CD4-positive, alpha-beta T cell treated with Interleukin-10 for 1 hour (primary cell): ENCODE measurements around the gene ADAMTS17.

Experiments used
- DNase-seq: peaks from one replicate; pipeline ENCODE4 v3.0.0-alpha.2; 2020

ADAMTS17 gene

GRCh38 chr15:100275641-100276040 lies 66.1 kb downstream of the ADAMTS17 start:
- no peak for DNase-seq

DNA sequence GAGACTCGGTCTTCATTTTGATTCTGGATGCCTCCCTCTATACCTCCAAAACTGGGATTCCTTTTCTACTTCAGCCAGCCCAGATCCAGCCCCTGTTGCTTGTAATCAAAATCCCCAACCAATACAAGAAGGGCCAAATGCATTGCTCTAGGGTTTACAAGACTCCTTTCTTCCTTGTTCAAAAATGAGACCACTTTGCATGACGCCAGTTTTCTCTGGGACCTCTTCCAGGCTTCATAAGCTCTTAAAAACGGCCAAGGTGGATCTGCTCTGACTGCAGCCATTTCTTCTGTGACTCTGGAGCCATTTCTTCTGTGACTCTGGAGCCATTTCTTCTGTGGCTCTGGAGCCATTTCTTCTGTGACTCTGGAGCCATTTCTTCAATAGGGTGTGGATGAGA lies 71.9 kb downstream of the ADAMTS17 start:
- no peak for DNase-seq

GRCh38 chr15:100266166-100266565 lies 75.6 kb downstream of the ADAMTS17 start:
- no peak for DNase-seq

GRCh38 chr15:100265641-100266035 lies 76.1 kb downstream of the ADAMTS17 start:
- no peak for DNase-seq

DNA sequence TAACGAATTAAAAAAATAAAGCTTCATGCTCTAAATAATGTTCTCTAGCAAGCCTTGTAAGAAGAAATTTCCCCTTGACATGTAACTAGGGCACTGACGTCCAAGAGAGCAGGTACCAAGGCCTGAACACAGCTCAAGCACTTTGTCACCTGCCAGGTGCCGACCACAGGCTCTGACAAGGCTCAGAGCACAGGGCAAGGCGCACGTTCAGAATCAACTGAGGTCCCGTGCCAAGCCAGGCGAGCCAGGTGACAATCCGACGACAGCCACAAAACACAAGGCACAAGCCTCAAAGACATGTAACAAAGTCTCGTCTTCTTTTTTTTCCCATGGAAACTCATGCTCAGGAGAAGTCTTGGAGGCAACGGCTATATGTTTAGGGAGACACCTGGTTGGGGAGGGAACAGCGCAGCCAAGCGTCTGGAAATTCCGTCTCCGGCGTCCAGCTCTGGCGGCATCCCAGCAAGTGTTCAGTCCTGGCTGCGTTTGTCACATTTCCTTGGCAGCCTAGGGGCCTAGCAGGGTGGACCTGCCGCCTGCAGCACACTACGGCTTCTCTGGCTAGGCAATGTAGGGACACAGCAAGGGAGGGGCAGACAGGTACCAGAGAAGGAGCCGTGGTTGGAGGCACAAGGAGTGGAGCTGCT lies 76.7 kb downstream of the ADAMTS17 start:
- DNase-seq = no peak

GRCh38 chr15:100263721-100264455 lies 77.9 kb downstream of the ADAMTS17 start:
- no peak for DNase-seq

DNA sequence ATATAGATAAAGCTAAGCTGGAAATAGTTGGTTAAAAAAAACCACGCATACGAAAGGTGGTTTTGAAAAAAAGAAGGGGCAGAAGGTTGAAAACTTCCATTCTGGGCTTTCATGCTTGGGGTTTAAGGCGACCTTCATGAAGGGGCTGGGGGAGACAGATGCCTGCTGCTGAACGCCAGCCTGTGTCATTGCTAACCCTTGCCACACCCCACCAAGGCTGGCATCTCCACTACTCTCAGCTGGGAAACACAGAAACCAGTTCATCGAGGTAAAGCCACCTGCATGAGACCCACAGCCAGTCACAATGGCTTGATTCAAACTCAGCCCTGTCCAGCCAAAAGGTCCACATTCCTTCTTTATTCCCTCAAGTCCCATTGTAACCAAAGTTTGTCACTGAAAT lies 78.7 kb downstream of the ADAMTS17 start:
- no peak for DNase-seq

DNA sequence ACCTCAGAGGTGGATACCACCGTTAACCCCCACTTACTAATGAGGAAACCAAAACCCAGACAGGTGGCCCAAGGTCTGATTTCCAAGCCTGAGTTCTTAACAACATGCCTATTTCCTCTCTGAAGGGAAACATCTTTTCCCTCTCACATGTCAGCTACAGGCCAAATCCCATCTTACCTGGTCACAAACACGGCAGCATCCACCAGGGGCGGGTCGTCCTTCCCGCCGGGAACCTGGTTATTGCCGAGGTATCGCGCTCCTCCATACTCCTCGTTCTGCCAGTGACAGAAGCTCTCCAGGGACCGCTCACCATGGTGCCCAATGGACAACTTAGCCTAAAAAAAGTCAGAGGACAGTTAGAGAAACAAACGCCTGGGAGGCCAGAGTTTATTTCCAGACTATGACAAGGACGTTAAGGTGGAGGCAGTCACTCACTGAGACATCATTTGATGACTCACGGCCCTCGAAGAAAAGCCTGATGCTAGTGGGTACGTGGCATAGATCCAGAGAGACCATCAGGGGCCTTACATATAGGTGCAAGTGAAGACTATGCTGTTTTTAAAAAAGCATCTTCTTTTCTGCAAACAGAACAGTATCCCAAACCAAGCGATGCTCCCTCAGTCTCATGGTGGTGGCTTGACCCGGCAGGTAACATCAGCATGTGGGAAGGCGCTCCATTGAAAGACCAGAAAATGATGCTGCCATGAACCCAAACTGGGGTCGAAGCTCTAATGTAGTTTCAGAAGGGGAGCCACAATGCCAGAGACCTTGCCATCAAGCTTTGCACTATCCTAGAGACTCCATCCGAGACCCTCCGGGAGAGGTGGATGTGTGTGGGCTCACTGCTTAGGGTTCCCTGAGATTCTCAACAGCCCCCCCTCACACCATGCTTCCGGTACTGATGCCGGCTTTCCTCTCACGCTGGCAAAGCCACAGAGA lies 80.2 kb downstream of the ADAMTS17 start:
- no peak for DNase-seq

- no peak for DNase-seq
Observed at GRCh38 chr15:100259266-100259665, 82.5 kb downstream of the ADAMTS17 start.

DNA sequence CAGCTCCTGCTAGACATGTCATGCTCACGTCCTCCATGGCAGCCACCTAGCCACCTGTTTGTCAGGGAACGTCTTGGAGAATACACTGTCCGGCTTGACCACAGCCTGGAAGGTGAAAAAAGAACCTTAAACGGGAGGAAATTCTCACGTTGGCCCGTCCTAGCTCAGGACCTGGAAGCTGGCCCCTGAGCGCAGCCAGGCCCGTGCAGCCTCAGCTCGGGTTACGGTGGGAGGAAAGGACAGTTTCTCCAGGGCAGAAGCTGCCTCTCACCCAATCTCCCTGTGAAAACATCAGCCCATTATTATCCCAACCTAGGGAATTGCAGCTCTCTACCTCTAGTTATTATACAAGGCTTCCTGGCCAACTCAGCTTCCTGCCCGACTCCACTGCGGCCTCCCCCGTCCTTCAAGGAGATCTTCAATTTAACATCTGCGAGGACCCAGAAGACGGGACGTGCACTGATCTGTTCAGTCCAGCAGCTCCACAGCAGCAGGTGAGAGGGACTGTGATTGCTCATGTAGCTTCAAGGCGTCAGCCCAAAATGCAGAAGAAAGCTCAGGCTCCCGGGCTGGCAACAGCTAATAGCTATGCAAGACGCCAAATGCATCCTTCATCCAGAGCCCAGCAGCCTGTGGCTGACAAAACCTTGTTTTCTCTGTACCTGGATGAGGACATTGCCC lies 84.7 kb downstream of the ADAMTS17 start:
- no peak for DNase-seq

GRCh38 chr15:100256101-100256969 lies 85.4 kb downstream of the ADAMTS17 start:
- DNase-seq = no peak

- no peak for DNase-seq
Observed at GRCh38 chr15:100255644-100256043, 86.1 kb downstream of the ADAMTS17 start.

GRCh38 chr15:100254691-100255090 lies 87.1 kb downstream of the ADAMTS17 start:
- no peak for DNase-seq

DNA sequence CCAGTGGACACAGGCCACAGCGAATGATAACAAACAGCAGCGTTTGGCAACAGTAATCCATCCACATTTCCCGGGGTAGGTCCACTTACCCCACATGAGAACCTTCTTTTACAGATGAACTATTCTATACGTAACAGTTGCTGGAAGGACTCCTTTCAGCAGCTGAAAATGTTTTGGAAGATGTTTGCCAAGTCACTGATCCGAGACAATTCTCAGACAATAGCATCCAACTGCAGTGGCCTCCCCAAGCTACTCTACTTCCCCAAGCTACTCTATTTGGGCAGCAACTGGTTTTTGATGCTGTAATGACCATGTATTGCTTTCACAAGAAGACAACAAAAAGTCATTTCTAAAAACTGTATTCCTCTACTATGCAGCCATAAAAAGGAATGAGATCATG lies 87.5 kb downstream of the ADAMTS17 start:
- DNase-seq = no peak

- no peak for DNase-seq
Observed at GRCh38 chr15:100253640-100254039, 88.1 kb downstream of the ADAMTS17 start.

GRCh38 chr15:100252779-100253417 lies 88.9 kb downstream of the ADAMTS17 start:
- DNase-seq = no peak

DNA sequence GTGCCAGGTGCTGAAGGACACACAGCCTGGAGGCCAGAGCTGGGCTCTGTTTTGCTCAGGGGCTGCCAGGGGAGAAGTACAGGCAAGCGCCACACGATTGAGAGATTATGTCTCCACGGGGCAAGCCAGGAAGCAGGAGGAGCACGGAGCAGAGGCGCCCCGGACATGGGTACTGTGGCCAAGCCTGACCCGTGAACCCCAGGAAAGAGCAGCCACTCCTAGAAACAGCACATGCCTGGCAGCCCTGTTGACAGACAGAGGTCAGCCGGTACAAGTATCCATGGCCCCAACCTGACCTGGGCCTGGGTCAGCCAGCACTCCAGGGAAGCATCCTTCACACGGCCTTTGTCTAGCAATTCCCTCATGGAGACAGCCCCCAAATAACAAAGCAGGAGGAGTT lies 89.4 kb downstream of the ADAMTS17 start:
- no peak for DNase-seq

- DNase-seq = no peak
Observed at GRCh38 chr15:100250176-100250800, 91.5 kb downstream of the ADAMTS17 start.

DNA sequence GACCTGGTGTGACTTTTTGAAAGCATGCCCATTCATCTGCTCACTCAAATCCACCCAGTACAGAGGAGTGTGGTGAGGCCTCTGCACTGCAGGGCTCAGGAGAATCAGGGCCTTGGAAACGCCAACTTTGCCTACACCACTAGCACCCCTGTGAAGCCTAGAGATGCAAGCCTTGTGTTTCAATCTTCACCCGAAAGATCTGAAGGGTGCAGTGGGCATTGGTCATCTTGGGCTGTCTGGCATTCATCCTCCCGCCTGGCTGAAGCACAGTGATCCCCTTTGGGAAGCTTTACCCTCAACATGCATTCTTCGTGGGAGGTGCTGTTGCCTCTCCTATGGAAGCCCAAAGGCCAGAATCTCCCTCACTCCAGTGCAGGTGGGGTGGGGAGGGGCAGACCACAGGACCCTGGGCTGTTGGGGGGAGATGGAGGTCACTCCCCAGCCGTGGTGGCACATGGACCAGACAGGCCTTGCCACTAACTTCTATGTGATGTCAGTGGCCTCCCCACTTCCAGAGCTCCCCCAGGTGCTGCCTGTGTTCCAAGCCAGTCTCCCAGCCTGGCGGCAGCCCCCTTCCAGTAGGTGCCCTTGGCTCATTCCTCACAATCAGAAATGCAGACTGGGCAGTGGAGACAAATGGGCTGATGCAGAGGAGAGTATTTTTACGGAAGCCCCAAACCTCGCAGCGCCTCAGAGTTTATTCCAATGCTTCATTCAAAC lies 92.5 kb downstream of the ADAMTS17 start:
- no peak for DNase-seq

GRCh38 chr15:100248236-100248635 lies 93.5 kb downstream of the ADAMTS17 start:
- DNase-seq = no peak
